ENCODE data around the gene BTBD3.

BTBD3 gene

GRCh38 chr20:11917663-11918062, at the start of gene BTBD3:
BTBD3 (plus strand) TSS chr20:11917893; CDS start chr20:11918276, 383 bp downstream.
- no peak for DNase-seq (ENCODE audit: low read depth in 2 of 2)

DNA sequence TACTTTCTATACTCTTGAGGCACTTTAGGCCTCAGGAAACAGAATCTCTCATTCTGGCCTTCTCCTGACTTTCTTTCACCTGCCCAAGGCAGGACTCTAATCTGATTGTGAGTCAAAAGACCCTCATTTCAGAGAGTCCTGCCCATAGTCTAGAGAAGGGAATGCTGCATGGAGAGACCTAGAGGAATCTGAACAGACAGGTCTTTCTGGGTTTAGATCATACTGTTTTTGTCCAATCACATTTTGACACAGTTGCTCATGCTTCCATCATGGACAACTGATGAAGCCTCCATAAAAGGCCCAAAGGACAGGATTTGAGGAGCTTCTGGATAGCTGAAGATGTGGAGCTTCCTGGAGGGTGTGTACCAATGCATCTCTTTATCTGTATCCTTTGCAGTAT, 48.1 kb upstream of the BTBD3 start:
- no peak for DNase-seq (ENCODE audit: low read depth in 2 of 2)

- DNase-seq (ENCODE audit: low read depth in 2 of 2), result no peak
Measured at GRCh38 chr20:11870411-11870810, 47.3 kb upstream of the BTBD3 start.

DNA sequence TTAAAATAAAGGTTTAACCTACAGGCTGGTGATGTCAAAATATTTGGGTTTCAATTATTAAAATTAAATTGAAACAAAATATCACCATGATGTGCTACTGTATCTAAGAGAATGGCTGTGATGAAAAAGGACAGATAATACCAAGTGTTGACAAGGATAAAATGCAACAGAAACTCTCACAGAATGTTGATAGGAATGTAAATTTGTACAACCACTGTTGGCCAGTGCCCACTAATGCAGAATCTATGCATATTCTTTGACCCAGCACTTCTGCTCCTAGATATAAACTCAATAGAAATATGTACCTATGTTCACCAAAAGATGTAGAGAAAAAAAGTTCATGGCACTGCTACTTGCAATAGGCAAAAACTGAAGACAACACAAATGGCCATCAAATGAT, 41.1 kb upstream of the BTBD3 start:
- no peak for DNase-seq (ENCODE audit: low read depth in 2 of 2)

- no peak for DNase-seq (ENCODE audit: low read depth in 2 of 2)
Measured at GRCh38 chr20:11880680-11881079, 37.0 kb upstream of the BTBD3 start.

- no peak for DNase-seq (ENCODE audit: low read depth in 2 of 2)
Measured at GRCh38 chr20:11881449-11881848, 36.2 kb upstream of the BTBD3 start.

DNA sequence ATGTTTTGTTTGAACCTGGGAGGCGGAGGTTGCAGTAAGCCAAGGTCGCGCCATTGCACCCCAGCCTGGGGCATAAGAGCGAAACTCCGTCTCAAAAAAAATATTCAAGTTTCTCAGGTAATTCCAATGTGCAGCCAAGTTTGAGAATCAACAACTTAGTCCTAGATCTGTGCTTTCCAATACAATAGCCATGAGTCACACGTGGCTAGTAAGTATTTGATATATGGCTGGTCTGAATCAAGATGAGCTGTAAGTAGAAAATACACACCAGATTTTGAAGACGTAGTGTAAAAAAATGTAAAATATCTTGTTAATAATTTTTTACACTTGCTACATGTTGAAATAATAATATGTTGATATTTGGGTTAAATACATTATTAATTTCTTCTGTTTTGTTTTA, 35.0 kb upstream of the BTBD3 start:
- no peak for DNase-seq (ENCODE audit: low read depth in 2 of 2)

GRCh38 chr20:11888648-11889047, 29.0 kb upstream of the BTBD3 start:
- no peak for DNase-seq (ENCODE audit: low read depth in 2 of 2)

GRCh38 chr20:11890331-11891076, 27.2 kb upstream of the BTBD3 start:
- no peak for DNase-seq (ENCODE audit: low read depth in 2 of 2)

DNA sequence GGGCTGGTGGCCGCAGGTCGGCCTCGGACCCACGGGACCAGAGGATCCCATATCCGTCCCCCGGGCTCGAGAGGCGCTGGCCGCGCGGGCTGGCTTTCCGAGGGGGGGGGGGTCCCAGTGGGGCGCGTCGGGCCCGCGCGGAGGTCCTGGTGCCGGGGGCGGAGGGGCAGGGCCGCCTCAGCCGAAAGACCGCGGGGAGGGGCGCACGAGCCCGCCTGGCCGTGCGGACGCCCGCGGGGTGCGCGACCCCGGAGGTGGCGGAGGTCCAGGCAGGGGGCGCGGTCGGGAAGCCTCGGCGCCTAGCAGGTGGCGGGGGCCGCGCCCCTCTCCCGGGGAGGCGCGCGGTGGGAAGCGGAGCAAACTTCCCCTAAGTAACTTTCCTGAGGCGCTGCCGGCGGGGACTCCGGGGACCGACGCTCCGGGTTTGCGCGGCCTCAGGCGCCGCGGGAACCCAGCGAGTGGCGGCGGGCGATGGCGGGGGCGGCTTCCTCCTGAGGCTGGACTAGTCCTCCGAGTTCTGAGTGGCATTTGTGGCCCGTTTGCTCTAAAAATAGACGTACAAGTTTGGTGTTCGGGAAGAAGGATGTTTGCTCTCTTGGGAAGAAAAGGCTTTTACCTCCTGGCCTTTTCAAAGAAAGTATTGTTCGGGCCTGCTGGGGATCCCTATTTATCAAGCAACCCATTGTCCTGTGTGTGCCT, 26.5 kb upstream of the BTBD3 start:
- DNase-seq (ENCODE audit: low read depth in 2 of 2), result no peak

- DNase-seq (ENCODE audit: low read depth in 2 of 2), result no peak
Measured at GRCh38 chr20:11891776-11892545, 25.7 kb upstream of the BTBD3 start.

- DNase-seq (ENCODE audit: low read depth in 2 of 2), result no peak
Measured at GRCh38 chr20:11894062-11894461, 23.6 kb upstream of the BTBD3 start.

- DNase-seq (ENCODE audit: low read depth in 2 of 2), result no peak
Measured at GRCh38 chr20:11895861-11896387, 21.8 kb upstream of the BTBD3 start.

DNA sequence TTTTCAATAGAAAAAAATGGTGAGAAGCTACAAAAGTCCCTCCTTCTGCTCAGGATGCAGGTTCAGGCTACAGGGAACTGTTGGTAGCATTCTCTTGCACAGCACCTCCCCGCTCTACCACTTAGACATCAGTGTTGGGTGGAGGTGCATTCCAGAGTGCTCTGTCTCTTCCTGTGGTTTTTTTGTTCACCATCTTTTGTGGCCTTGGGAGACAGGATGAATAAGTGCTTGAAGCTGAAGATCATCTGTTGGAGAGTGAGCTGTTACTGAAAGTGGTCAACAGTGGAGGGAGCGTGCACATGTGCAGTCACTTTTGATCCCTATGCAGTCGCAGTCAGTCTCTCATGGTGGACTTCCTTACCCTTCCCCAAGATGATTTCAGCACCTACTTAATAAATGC, 16.6 kb upstream of the BTBD3 start:
- no peak for DNase-seq (ENCODE audit: low read depth in 2 of 2)

DNA sequence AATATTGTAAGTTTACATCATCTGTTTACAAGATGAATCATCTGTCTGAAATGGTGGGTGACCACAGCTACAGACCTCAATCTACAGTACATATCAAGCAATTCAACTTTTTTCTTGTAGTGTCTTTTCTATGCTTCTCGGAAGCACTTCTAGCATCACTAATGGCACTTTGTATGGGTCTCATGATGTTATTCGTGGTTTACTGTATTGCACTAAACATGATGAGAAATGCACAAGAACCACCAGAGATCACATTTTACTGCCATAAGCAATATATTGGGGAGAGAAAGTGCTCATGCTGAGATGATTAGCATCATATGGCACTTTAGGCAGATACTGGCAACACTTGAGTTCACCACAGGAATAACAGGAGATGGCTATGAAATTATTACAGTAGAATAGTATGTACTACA, 15.4 kb upstream of the BTBD3 start:
- no peak for DNase-seq (ENCODE audit: low read depth in 2 of 2)

- DNase-seq (ENCODE audit: low read depth in 2 of 2), result no peak
Measured at GRCh38 chr20:11905460-11906179, 12.1 kb upstream of the BTBD3 start.

GRCh38 chr20:11906626-11907480, 10.8 kb upstream of the BTBD3 start:
- DNase-seq (ENCODE audit: low read depth in 2 of 2), result no peak

GRCh38 chr20:11907621-11908020, 10.1 kb upstream of the BTBD3 start:
- DNase-seq (ENCODE audit: low read depth in 2 of 2), result no peak

DNA sequence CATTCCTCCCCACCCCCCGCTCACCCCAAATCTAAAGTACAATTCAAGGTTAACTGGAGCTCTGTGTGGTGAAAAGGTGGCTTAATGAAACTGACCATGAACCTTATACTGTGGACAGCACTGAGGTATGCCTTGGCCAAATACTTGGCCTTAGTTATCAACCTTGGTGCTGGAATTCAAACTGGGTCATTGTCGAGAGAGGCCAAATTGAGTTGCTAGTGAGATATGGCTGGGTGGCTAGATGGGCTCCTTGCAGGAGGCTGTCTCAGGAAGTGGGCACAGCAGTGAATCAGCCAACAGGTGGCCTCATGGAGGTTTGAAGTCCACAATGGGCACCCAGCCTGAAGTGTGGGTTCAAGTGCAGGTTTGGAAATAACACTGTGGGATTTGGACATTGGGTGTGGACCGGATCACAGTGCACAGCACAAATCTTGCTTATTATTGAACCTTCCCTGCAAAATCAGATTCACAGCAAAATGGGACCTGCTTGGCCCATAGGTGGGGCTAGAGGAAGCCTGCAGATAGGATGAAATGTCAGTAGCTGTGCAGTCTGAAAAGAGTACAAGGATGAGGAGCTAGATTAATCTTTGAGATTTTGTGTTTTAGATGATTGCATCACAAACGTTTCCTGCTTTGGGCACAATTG, 5.6 kb upstream of the BTBD3 start:
- no peak for DNase-seq (ENCODE audit: low read depth in 2 of 2)
